ENCODE data around the gene PDZD8.

PDZD8 gene

DNA sequence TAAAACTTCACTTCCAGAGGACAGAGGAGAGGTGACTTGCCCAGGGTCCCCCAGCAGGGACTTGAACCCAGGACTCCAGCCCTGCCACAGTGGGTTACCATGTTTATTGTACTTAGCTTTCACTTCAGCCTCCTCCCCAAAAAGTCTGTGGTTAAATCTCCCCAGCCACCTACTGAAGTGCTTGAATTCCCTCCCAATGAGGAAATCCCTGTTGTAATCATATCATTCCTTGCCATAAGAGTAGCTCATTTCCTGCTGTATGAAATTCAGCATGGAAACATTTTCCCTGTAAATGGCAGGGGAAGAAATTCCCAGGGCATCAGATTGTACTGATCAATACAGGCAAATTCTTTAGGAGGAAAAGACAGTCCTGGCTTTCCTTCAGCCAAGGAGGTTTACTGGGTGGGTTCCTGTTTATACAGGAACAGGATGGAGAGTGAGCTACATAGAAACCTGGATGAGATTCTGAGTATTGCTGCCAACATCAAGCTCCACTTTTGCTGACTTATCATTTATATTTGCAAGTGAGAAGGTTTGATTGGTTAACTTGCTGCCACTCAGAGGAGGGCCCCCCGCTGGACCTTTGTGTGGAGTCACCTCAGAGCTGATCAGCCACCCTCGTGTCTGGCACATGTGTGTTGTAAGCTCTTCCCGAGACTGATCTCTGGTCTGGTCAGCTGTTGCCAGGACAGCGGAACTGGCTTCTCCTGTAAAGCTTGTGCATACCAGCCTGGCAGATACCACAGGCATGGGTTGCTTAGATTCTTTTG is 16.4 kb upstream of the PDZD8 start:
- TF ChIP-seq, protein P1, sequence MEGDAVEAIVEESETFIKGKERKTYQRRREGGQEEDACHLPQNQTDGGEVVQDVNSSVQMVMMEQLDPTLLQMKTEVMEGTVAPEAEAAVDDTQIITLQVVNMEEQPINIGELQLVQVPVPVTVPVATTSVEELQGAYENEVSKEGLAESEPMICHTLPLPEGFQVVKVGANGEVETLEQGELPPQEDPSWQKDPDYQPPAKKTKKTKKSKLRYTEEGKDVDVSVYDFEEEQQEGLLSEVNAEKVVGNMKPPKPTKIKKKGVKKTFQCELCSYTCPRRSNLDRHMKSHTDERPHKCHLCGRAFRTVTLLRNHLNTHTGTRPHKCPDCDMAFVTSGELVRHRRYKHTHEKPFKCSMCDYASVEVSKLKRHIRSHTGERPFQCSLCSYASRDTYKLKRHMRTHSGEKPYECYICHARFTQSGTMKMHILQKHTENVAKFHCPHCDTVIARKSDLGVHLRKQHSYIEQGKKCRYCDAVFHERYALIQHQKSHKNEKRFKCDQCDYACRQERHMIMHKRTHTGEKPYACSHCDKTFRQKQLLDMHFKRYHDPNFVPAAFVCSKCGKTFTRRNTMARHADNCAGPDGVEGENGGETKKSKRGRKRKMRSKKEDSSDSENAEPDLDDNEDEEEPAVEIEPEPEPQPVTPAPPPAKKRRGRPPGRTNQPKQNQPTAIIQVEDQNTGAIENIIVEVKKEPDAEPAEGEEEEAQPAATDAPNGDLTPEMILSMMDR (IDR thresholded peaks at IDR 0.05; ENCODE audit: low read depth, low read length) = no peak
- H3K4me3 ChIP-seq (ENCODE audit: low read depth, low read length) = no peak overlapping the region

DNA sequence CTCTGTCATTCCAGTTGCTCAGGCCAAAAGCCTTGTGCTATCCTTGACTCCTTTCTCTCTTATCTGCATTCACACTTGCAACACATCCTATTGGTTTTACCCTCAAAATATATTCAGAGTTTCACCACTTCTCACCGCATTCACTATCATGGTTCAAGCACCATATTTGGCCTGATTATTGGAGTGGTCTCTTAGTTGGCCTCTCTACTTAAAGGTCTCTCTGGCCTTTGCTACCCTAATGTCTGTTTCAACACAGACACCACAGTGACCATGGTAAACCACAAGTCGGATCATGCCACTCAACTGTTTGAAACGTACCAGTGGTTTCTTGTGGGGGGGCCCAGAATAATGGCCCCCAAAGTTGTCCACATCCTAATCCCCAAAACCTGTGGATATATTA is 15.2 kb upstream of the PDZD8 start:
- no peak overlapping the region for H3K4me3 ChIP-seq (ENCODE audit: low read depth, low read length)
- TF ChIP-seq, protein P1 (IDR thresholded peaks at IDR 0.05; ENCODE audit: low read depth, low read length) = no peak

DNA sequence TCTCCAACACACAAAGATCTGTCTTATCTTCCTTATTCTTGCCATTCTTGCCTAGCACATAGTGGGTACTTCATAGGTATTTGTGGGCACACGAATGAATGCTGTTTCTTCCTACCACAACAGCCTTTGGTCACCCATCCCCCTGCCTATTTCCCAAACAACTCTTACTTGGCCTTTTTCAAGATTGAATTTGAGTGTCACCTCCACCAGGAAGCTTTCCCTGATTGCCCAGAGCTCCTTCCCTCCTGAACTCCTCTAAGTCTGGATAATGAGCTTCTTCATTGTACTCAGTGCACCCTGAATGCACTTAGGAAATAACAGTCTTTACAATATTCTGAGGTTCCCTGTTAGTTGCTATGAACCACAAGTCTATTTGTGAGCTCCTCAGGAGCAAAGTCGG is 11.6 kb upstream of the PDZD8 start:
- H3K4me3 ChIP-seq (ENCODE audit: low read depth, low read length) = no peak overlapping the region
- TF ChIP-seq, protein P1 (IDR thresholded peaks at IDR 0.05; ENCODE audit: low read depth, low read length) = no peak

DNA sequence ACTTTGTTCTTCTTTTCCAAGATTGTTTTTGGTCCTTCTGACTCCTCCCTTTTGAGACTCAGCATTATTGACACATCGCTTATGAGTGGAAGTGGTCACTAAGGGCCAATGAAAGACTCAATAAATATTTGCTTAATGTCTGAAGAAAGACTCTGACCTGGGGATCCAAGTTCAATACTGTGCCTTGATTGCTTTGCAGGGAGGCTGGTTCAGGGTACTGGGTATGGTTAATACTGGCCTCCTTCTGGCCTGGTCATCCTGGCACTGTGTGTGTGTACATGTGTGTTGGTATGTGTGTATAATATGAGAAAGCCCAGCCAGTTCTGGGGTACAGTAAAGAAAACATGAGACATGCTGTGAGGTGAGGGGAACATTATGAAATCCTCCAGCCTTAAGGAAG is 7.6 kb upstream of the PDZD8 start:
- TF ChIP-seq, protein P1 (IDR thresholded peaks at IDR 0.05; ENCODE audit: low read depth, low read length) = no peak
- no peak overlapping the region for H3K4me3 ChIP-seq (ENCODE audit: low read depth, low read length)

DNA sequence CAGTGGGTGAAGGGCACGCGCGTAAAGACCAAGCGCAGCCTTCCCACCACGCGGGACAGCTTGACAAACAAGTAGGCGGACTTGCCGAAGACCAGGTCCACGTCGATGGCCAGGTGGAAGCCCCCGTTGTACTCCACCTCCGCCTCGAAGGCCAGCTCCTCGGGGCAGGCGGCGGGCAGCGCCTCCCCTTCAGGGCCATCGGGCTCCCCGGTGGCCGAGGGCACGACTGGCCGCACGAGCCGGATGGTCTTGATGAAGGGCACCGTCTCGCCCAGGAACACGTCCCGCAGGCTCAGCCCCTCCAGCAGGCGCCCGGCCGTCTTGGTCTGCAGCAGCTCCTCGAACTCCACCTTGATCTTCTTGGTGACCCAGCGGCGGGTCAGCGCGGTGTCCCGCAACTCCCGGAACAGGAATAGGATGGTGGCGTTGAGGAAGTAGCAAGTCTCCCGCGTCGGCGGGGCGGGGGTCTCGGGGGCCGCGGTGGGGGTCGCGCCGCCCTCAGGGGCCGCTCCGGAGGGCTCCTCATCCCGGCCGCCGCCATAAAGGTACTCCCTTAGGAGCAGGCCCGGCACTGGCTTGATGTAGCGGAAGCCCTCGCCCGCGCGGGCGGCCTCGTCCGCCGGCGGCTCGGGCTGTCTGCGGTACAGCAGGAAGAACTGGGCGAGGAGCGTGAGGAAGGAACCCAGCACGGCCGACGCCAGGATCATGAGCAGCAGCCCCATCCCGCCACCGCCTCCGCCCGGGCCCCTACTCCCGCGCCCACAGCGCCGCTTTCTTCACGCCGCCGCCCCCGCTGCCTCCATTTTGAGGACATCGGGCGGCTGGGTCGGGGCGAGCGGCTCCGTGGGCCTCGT is 507 bp downstream of the PDZD8 start:
- peak overlapping the region; percentile 83 for H3K4me3 ChIP-seq (ENCODE audit: low read depth, low read length)
- TF ChIP-seq, protein P1 (IDR thresholded peaks at IDR 0.05; ENCODE audit: low read depth, low read length) = no peak

DNA sequence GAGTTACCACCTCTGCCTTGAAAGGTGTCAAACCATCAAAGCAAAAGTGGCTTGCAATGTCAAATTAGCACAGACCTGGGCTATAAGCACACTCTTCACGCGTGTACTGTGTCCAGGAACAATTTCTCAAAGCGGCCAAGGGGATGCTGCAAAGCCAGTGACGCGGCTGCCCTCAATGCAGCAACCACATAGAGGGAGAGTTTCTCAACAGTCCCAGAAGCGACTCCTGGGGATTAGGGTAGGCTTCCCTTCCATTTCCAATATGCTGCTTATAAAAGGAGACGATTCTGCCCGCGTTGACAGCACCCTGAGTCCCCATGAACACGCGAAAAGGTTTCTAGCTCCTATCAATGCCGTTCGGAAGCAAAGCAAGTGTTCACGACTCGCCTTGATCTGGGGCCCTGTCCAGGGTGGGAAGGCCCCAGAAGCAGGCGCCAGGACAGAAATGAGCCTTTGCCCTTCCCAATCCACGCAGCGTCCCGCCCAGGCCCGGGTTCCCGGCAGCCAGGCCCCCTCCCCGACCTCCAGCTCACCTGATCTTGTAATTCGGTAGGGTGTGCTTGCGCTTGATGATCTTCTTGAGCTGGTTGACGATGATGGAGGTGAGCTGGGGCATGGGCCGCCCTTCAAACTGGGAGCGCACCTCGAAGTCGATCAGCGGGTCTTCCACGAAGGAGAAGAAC is 1.3 kb downstream of the PDZD8 start:
- TF ChIP-seq, protein P1 (IDR thresholded peaks at IDR 0.05; ENCODE audit: low read depth, low read length) = no peak
- peak overlapping the region; percentile 83 for H3K4me3 ChIP-seq (ENCODE audit: low read depth, low read length)
